ENCODE data around the gene KIAA0825. TPM values are rescaled to one million over a fixed set of nuclear protein-coding genes. Genes with fewer than 3 reads are reported as not detected.

Gene KIAA0825
- total RNA-seq, 4 donors from 2014 or later = 2.5 to 9.3 (median 5.3) TPM

GRCh38 chr5:94199566-94199965 lies 418.8 kb downstream of the KIAA0825 start:
- DNase-seq (ENCODE audit: low spot score) (no peak), ATAC-seq (ENCODE audit: low FRiP score) (no peak)
- TF ChIP-seq CTCF (IDR thresholded peaks at IDR 0.05) = no peak

GRCh38 chr5:94197970-94198369 lies 420.4 kb downstream of the KIAA0825 start:
- ATAC-seq (ENCODE audit: low FRiP score) (no peak), DNase-seq (ENCODE audit: low spot score) (no peak)
- no peak for TF ChIP-seq CTCF (IDR thresholded peaks at IDR 0.05)

- no peak for TF ChIP-seq CTCF (IDR thresholded peaks at IDR 0.05)
- ATAC-seq (ENCODE audit: low FRiP score) (no peak), DNase-seq (ENCODE audit: low spot score) (no peak)
These were observed 421.5 kb downstream of the KIAA0825 start for GRCh38 chr5:94196953-94197352.

GRCh38 chr5:94192658-94193391 lies 425.6 kb downstream of the KIAA0825 start:
- no peak for TF ChIP-seq CTCF (IDR thresholded peaks at IDR 0.05)
- ATAC-seq (ENCODE audit: low FRiP score) (no peak), DNase-seq (ENCODE audit: low spot score) (no peak)

- no peak for TF ChIP-seq CTCF (IDR thresholded peaks at IDR 0.05)
- DNase-seq (ENCODE audit: low spot score) (no peak), ATAC-seq (ENCODE audit: low FRiP score) (no peak)
These were observed 426.8 kb downstream of the KIAA0825 start for GRCh38 chr5:94191604-94192003.

- no peak for TF ChIP-seq CTCF (IDR thresholded peaks at IDR 0.05)
- DNase-seq (ENCODE audit: low spot score) (no peak), ATAC-seq (ENCODE audit: low FRiP score) (no peak)
These were observed 429.7 kb downstream of the KIAA0825 start for GRCh38 chr5:94188725-94189124.

- no peak for TF ChIP-seq CTCF (IDR thresholded peaks at IDR 0.05)
- DNase-seq (ENCODE audit: low spot score) = no peak
- ATAC-seq (ENCODE audit: low FRiP score) = no peak
These were observed 433.5 kb downstream of the KIAA0825 start for GRCh38 chr5:94184870-94185269.

Data from omental fat pad (tissue), 4 donors.